Gastroesophageal sphincter (tissue), 4 donors: ENCODE results near the gene SDK1. TPM values are rescaled to one million over a fixed set of nuclear protein-coding genes. Genes with fewer than 3 reads are reported as not detected.

Source experiments
- ATAC-seq: fragments of 150-250 bp; one replicate; pipeline ENCODE4 v1.9.1; 2016; ENCODE audit warnings: mild to moderate bottlenecking, moderate library complexity
- H3K27ac ChIP-seq, 4 donors: fragments of 200-600 bp; sonication (generic) in 3 of 4; 1 replicate in 3 of 4; 2 replicates in 1 of 4; pipeline ENCODE4 v1.5.1; 2016 to 2019
- H3K27me3 ChIP-seq: fragments of 200-600 bp; sonication (generic); one replicate; pipeline ENCODE4 v1.5.1; 2019
- H3K36me3 ChIP-seq, 2 donors: fragments of 200-600 bp; sonication (generic); one replicate each; pipeline ENCODE4 v1.5.1; 2019; ENCODE audit warnings: control low read depth in 1 of 2
- H3K4me1 ChIP-seq, 3 donors: fragments of 200-600 bp; sonication (generic); 1 replicate in 2 of 3; 2 replicates in 1 of 3; pipeline ENCODE4 v1.5.1; 2016 to 2019; ENCODE audit warnings: control low read depth in 2 of 3
- H3K4me3 ChIP-seq, 2 donors: fragments of 200-600 bp; sonication (generic); one replicate each; pipeline ENCODE4 v1.5.1; 2019; ENCODE audit warnings: mild to moderate bottlenecking in 1 of 2, moderate library complexity in 1 of 2
- H3K9me3 ChIP-seq, 3 donors: fragments of 200-600 bp; sonication (generic); one replicate each; pipeline ENCODE4 v1.5.1; 2017 to 2019; ENCODE audit warnings: control low read depth in 2 of 3
- EP300 ChIP-seq: sonication (generic); formaldehyde crosslinking; IDR thresholded peaks from one replicate; pipeline ENCODE4 v1.6.1; 2017; ENCODE audit warnings: antibody characterized with exemption, mild to moderate bottlenecking
- POLR2A ChIP-seq, 2 donors: fragments of 450-650 bp; IDR thresholded peaks; one replicate each; pipeline ENCODE4 v1.6.1; 2017; ENCODE audit warnings: antibody characterized with exemption in 2 of 2, mild to moderate bottlenecking in 2 of 2, moderate library complexity in 1 of 2
- POLR2AphosphoS5 ChIP-seq: sonication (generic); formaldehyde crosslinking; IDR thresholded peaks from one replicate; pipeline ENCODE4 v1.6.1; 2017; ENCODE audit warnings: antibody characterized with exemption
- WGBS, 2 donors: methylation state at CpG; one replicate each; pipeline ENCODE4 v1.1.5; 2018; ENCODE audit warnings: low coverage in 1 of 2; 5-methylcytosine and 5-hydroxymethylcytosine counted together
- total RNA-seq, 4 donors: library from RNA; depleted of rRNA; stranded (reverse); fragments of >200 nt; gene quantifications; one replicate each; pipeline ENCODE4 v1.1.0, GENCODE V29; 2016
- TF ChIP-seq, protein P1 (sequence below), 4 experiments: fragments of 200-600 bp in 2 of 4; fragments of 450-650 bp in 2 of 4; sonication (generic) in 1 of 4; IDR thresholded peaks; one replicate each; pipeline ENCODE4 v1.5.1; 2017 to 2019; ENCODE audit warnings: antibody characterized with exemption in 4 of 4, mild to moderate bottlenecking in 2 of 4, moderate library complexity in 2 of 4

SDK1 gene
- total RNA-seq, 4 donors from 2014 or later: 6.1 to 13.6 (median 8.7) TPM

DNA sequence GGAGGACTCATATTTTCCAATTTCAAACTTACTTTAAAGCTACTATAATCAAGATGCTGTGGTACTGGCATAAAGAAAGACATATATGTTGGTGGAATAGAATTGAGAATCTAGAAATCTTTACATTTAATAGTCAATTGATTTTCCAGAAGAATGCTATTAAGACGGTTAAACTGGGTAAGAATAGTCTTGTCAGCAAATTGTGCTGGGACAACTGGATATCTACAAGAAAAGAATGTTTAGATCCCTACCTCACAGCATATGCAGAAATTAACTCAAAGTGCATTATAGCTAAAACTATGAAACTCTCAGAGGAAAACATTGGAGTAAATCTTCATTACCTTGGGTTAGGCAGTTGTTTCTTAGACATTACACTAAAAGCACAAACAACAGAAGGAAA, 203.3 kb downstream of the SDK1 start:
- Histone ChIP-seq H3K4me3 (no peak overlapping the region), H3K27me3 (no peaks in the 10 kb centered on the region), H3K36me3 (no peaks in the 10 kb centered on the region), H3K4me1 (no peaks in the 10 kb centered on the region), H3K27ac (no peak overlapping the region), H3K9me3 (peaks cover 0 to 44% (median 0%) of the 10 kb centered on the region in 3 donors)
- ATAC-seq: no peak
- 80 to 100% methylated on average over 1 of the region's 1 CpG for WGBS, 2 donors
- no peak for TF ChIP-seq POLR2A (IDR thresholded peaks at IDR 0.05)

DNA sequence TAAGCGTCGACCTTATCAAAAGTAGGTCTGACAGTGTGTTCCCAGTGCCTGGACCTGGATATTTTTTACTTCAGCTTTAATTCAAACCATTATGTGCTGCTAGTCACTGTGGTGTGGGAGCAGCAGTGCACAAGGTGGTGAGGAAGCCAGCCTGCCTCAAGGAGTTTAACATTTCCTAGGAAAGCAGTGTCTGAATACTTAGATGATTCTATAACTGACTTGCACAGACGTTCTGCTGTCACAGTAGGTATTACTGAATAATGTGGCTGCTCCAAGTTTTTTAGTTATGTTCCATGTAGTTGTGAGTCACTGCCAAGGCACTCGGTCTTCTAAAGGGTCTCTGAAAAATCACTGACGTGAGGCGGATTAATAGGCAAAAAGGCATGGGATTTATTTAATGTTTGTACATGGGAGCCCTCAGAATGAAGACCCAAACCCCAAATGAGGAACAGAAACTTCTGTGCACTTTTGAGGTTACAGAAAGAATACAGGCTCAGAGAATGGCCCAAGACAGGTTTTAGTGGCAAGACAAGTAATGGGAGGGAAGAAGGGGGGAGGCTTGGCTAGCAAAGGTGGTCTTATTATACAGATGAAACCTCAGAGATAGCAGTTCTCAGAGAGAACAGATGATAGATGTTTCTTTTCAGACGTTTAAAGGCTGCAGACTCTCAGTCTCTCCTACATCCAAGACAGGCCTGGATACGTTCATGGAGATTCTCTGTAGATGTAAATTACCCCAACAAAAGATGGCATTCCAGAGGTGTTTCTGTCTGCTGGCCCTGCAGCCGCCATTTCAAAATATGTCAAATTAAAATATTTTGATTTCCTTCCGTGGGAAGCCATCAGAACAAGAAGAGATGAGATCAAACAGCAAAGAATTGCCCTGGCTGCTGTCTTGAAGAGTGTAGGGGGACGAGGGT, 209.3 kb downstream of the SDK1 start:
- WGBS, 2 donors: 68 to 70% methylated on average over 5 to 11 of the region's 11 CpGs
- Histone ChIP-seq H3K27ac (no peak overlapping the region), H3K27me3 (no peaks in the 10 kb centered on the region), H3K36me3 (no peaks in the 10 kb centered on the region), H3K4me1 (no peaks in the 10 kb centered on the region), H3K4me3 (no peak overlapping the region), H3K9me3 (peaks cover 0 to 17% (median 0%) of the 10 kb centered on the region in 3 donors)
- TF ChIP-seq POLR2A (IDR thresholded peaks at IDR 0.05) (no peak), POLR2AphosphoS5 (no peak), EP300 (no peak)
- TF ChIP-seq, protein P1, sequence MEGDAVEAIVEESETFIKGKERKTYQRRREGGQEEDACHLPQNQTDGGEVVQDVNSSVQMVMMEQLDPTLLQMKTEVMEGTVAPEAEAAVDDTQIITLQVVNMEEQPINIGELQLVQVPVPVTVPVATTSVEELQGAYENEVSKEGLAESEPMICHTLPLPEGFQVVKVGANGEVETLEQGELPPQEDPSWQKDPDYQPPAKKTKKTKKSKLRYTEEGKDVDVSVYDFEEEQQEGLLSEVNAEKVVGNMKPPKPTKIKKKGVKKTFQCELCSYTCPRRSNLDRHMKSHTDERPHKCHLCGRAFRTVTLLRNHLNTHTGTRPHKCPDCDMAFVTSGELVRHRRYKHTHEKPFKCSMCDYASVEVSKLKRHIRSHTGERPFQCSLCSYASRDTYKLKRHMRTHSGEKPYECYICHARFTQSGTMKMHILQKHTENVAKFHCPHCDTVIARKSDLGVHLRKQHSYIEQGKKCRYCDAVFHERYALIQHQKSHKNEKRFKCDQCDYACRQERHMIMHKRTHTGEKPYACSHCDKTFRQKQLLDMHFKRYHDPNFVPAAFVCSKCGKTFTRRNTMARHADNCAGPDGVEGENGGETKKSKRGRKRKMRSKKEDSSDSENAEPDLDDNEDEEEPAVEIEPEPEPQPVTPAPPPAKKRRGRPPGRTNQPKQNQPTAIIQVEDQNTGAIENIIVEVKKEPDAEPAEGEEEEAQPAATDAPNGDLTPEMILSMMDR (IDR thresholded peaks at IDR 0.05): no peak
- ATAC-seq: no peak

DNA sequence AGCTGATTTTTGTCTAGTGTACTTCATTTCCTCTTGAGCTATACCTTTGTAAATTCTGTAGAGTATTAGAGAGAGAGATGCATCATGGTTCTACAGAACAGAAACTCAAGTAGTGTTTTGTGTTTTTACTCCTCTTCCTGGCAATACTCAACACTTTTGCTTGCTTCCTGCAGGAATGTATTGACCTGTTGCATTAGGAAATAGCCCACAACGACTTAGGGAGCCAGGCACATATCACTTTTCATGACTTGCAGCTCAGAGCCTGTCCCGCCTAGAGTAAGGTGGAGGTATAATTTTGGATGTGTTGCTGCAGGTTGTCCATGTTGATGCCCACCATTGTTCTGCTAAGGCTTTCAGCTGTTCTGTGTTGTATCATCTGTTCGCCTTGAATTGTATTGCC, 216.3 kb downstream of the SDK1 start:
- Histone ChIP-seq H3K27ac (no peak overlapping the region), H3K36me3 (no peaks in the 10 kb centered on the region), H3K4me1 (peaks cover 0 to 8% (median 0%) of the 10 kb centered on the region in 3 donors), H3K9me3 (no peaks in the 10 kb centered on the region), H3K27me3 (no peaks in the 10 kb centered on the region), H3K4me3 (no peak overlapping the region)
- TF ChIP-seq EP300: no peak
- no peak for TF ChIP-seq POLR2A (IDR thresholded peaks at IDR 0.05)
- TF ChIP-seq POLR2AphosphoS5: no peak
- TF ChIP-seq, protein P1 (IDR thresholded peaks at IDR 0.05): no peak
- 93 to 94% methylated on average over 2 to 3 of the region's 3 CpGs for WGBS, 2 donors
- no peak for ATAC-seq

DNA sequence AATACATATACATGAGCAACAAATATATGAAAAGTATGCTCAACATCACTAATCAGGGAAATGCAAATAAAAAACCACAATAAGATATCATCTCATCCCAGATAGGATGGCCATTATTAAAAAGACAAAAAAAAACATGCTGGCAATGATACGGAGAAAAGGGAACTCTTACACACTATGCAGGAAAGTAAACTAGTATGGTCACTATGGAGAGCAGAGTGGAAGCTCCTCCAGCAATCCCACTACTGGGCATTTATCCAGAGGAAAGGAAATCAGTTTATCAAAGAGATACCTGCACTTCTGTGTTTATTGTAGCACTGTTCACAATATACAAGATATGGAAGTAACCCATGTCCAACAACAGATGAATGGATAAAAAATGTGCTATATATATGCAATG, 217.5 kb downstream of the SDK1 start:
- ATAC-seq: no peak
- WGBS, 2 donors: 30 to 44% methylated on average over 1 of the region's 1 CpG

DNA sequence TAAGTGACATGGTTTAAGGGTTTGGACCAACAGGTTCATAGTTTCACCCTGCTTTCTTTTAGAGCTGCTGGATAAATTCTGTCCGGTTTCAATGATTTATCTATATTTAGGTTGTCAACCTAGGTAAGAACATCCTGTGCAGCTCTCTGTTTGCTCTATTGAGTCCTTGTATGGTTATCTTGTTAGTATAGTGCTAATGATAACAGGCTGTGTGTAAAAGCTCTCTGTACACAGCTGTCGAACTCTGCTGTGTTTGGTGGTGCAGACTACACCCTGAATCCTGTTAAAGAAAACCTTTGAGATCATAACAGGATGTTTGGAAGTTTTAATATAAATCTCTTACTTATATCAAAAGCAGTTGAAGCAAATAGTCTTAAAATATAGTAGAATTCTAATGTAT, 219.2 kb downstream of the SDK1 start:
- 26 to 45% methylated on average over 2 of the region's 2 CpGs for WGBS, 2 donors
- Histone ChIP-seq H3K4me3 (no peak overlapping the region), H3K36me3 (no peaks in the 10 kb centered on the region), H3K9me3 (no peaks in the 10 kb centered on the region), H3K27me3 (no peaks in the 10 kb centered on the region), H3K4me1 (peaks cover 0 to 8% (median 0%) of the 10 kb centered on the region in 3 donors), H3K27ac (no peak overlapping the region)
- no peak for TF ChIP-seq EP300
- TF ChIP-seq, protein P1 (IDR thresholded peaks at IDR 0.05): no peak
- ATAC-seq: no peak

More for the DNA sequence above, 217.5 kb downstream of the SDK1 start:
- H3K27ac ChIP-seq: no peak overlapping the region
- no peaks in the 10 kb centered on the region for H3K36me3 ChIP-seq
- no peak for TF ChIP-seq EP300
- TF ChIP-seq, protein P1 (IDR thresholded peaks at IDR 0.05): no peak
- TF ChIP-seq POLR2AphosphoS5: no peak
- no peak for TF ChIP-seq POLR2A (IDR thresholded peaks at IDR 0.05)
- H3K4me3 ChIP-seq: no peak overlapping the region
- no peaks in the 10 kb centered on the region for H3K27me3 ChIP-seq
- no peaks in the 10 kb centered on the region for H3K9me3 ChIP-seq
- peaks cover 0 to 8% (median 0%) of the 10 kb centered on the region in 3 donors for H3K4me1 ChIP-seq
